Adrenal gland (tissue), 12 donors: Measurements from ENCODE around the gene KCNA2. TPM values are rescaled to one million over a fixed set of nuclear protein-coding genes. Genes with fewer than 3 reads are reported as not detected.

Experiments
- DNase-seq, 7 donors: peaks; one replicate each; pipeline ENCODE4 v3.0.0-alpha.2; 2019 to 2020
- H3K27ac ChIP-seq, 5 donors: fragments of 200-600 bp; sonication (generic) in 4 of 5; 1 replicate in 3 of 5; 2 replicates in 2 of 5; pipeline versions ENCODE4 v1.5.1 to v1.8.0; 2016 to 2020; ENCODE audit warnings: mild to moderate bottlenecking in 1 of 5
- H3K27me3 ChIP-seq: fragments of 200-600 bp; 2 replicates; pipeline ENCODE4 v1.8.0; 2021
- H3K36me3 ChIP-seq, 2 donors: fragments of 200-600 bp; replicated peaks in 1 of 2; 1 replicate in 1 of 2; 2 replicates in 1 of 2; pipeline versions ENCODE4 v1.5.1 to v1.8.0; 2018 to 2022
- H3K4me1 ChIP-seq, 2 donors: fragments of 200-600 bp; replicated peaks in 1 of 2; 1 replicate in 1 of 2; 2 replicates in 1 of 2; pipeline versions ENCODE4 v1.5.1 to v1.8.0; 2018 to 2021
- H3K4me3 ChIP-seq, 4 donors: fragments of 200-600 bp; sonication (generic) in 3 of 4; one replicate each; pipeline ENCODE4 v1.5.1; 2016 to 2018
- H3K9me3 ChIP-seq, 3 donors: fragments of 200-600 bp; sonication (generic) in 1 of 3; replicated peaks in 1 of 3; 1 replicate in 2 of 3; 2 replicates in 1 of 3; pipeline versions ENCODE4 v1.5.1 to v1.8.0; 2016 to 2021
- CTCF ChIP-seq, 6 experiments: fragments of 450-650 bp in 4 of 6; fragments of 200-600 bp in 2 of 6; sonication (generic) in 1 of 6; IDR thresholded peaks; 1 replicate in 5 of 6; 2 replicates in 1 of 6; pipeline versions ENCODE4 v1.5.1 to v1.8.0; 2016 to 2021; ENCODE audit warnings: antibody characterized with exemption in 6 of 6, mild to moderate bottlenecking in 2 of 6, moderate library complexity in 1 of 6
- POLR2A ChIP-seq, 2 donors: fragments of 450-650 bp; IDR thresholded peaks; one replicate each; pipeline ENCODE4 v1.6.1; 2017; ENCODE audit warnings: antibody characterized with exemption in 2 of 2, mild to moderate bottlenecking in 2 of 2, moderate library complexity in 1 of 2
- WGBS, 4 donors: extraction: QIAGEN DNeasy Blood & Tissue Kit in 2 of 4; methylation state at CpG; one replicate each; pipeline versions ENCODE4 v1.1.5 to v1.1.7; 2013 to 2017; 5-methylcytosine and 5-hydroxymethylcytosine counted together
- intact Hi-C, 2 donors: fragments of 100-400 bp; cut with DNase I; formaldehyde crosslinking; loops; one replicate each; pipeline versions ENCODE4 v1.14.1 to v1.15.0; 2022 to 2023
- polyA plus RNA-seq, 3 donors: library from polyadenylated mRNA; stranded (reverse); fragments of 200-250 nt in 2 of 3; fragments of 350-450 nt in 1 of 3; fragmentation: Illumina TruSeq in 1 of 3; extraction: RNeasy Lipid Tissue Mini Kit (QIAGEN cat#74804) in 1 of 3; gene quantifications; one replicate each; pipeline ENCODE4 v1.2.3, GENCODE V29; 2013 to 2014
- total RNA-seq, 9 donors: library from RNA; depleted of rRNA in 4 of 9; stranded (reverse); fragments of >200 nt in 4 of 9; fragments of 120-200 nt in 1 of 9; fragmentation: NEBNext Ultra II Directional in 1 of 9; extraction: Animal tissue kit (Norgen Biotek cat#: 25700) in 1 of 9; gene quantifications; one replicate each; pipeline versions ENCODE4 v1.1.0 to v1.2.4, GENCODE V29; 2013 to 2023
- donor health status: healthy with polysubstance abuse.
- donor health status: Bipolar disorder and iron deficiency.
- donor health status: DM: yes; HTN: yes; CAD: no.
- donor health status: DM: no; HTN: no; CAD: no.
- donor health status: DM: no; HTN: no; CAD: no.
- donor health status: DM: yes; HTN: yes; CAD: no.

KCNA2 gene
- total and polyA plus RNA-seq, 12 donors = 0.06 to 16.9 (median 0.38) TPM; not detected in 1

GRCh38 chr1:110566836-110567235 lies 39.3 kb downstream of the KCNA2 start:
- WGBS, 4 donors = 58 to 72% (median 68%) methylated on average over 3 of the region's 3 CpGs
- intact Hi-C loops = no loop called here

DNA sequence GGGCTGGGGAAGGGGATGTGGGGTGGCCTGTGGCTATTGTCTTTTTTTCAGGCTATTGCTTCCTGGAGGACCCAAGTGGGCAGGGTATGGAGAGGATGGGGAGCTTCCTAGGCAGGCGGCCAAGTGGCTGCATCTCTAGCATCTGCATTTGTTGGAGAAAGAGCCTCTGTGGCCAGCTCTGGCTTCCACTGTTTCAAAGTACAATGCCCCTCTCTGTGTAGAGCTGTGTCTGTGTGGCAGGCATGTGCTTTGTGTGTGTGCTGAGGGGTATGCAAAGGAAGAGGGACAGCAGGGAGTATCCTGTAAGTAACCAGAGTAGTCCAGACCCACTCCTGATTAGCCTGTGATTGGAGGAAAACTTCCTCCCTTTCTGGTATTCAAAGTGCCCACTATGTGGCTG lies 40.6 kb downstream of the KCNA2 start:
- no peaks in the 10 kb centered on the region for H3K4me1 ChIP-seq
- H3K9me3 ChIP-seq = no peaks in the 10 kb centered on the region
- DNase-seq = no peak
- WGBS, 4 donors = 33 to 82% (median 64%) methylated on average over 1 of the region's 1 CpG
- H3K27ac ChIP-seq = no peak overlapping the region
- H3K36me3 ChIP-seq = no peaks in the 10 kb centered on the region
- peaks cover 2% of the 10 kb centered on the region for H3K27me3 ChIP-seq
- no peak for TF ChIP-seq CTCF (IDR thresholded peaks at IDR 0.05)
- no peak for TF ChIP-seq POLR2A (IDR thresholded peaks at IDR 0.05)
- intact Hi-C loops = no loop called here
- H3K4me3 ChIP-seq = no peak overlapping the region

More at GRCh38 chr1:110566836-110567235, 39.3 kb downstream of the KCNA2 start:
- no peak for DNase-seq
- no peak for TF ChIP-seq POLR2A (IDR thresholded peaks at IDR 0.05)
- no peak for TF ChIP-seq CTCF (IDR thresholded peaks at IDR 0.05)
- H3K4me1 ChIP-seq = no peaks in the 10 kb centered on the region
- no peak overlapping the region for H3K4me3 ChIP-seq
- no peak overlapping the region for H3K27ac ChIP-seq
- no peaks in the 10 kb centered on the region for H3K9me3 ChIP-seq
- H3K36me3 ChIP-seq = no peaks in the 10 kb centered on the region
- peaks cover 6% of the 10 kb centered on the region for H3K27me3 ChIP-seq

GRCh38 chr1:110563089-110563488 lies 43.1 kb downstream of the KCNA2 start:
- H3K9me3 ChIP-seq = no peaks in the 10 kb centered on the region
- DNase-seq = no peak
- H3K27me3 ChIP-seq = no peaks in the 10 kb centered on the region
- no peak overlapping the region for H3K27ac ChIP-seq
- H3K36me3 ChIP-seq = no peaks in the 10 kb centered on the region
- 71 to 82% (median 80%) methylated on average over 4 of the region's 4 CpGs for WGBS, 4 donors
- no peak for TF ChIP-seq POLR2A (IDR thresholded peaks at IDR 0.05)
- TF ChIP-seq CTCF (IDR thresholded peaks at IDR 0.05) = no peak
- H3K4me3 ChIP-seq = no peak overlapping the region
- intact Hi-C loops = no loop called here
- H3K4me1 ChIP-seq = no peaks in the 10 kb centered on the region

DNA sequence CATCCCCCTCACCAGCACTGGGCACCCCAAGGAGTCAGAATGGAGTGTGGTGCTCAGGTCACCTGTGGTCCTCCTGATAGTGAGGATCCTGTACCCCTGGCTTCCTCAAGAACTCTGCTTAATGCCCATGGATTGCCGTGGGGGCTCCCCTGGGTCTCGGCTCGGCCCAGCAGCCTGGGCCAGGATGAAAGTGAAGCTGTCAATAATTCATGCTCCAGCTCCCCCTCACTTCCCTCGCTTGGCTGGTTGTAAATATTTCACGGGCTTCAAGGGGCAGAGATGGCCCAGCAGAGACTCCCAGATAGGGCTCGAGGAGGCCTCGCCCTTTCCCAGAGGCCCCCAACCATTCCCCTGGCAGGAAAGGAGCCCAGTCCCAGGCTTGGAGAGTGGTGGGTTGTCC lies 44.6 kb downstream of the KCNA2 start:
- intact Hi-C loops = no loop called here
- Histone ChIP-seq H3K27ac (no peak overlapping the region), H3K4me1 (no peaks in the 10 kb centered on the region), H3K4me3 (no peak overlapping the region), H3K9me3 (no peaks in the 10 kb centered on the region), H3K36me3 (no peaks in the 10 kb centered on the region), H3K27me3 (no peaks in the 10 kb centered on the region)
- 67 to 73% (median 70%) methylated on average over 6 to 7 of the region's 7 CpGs for WGBS, 4 donors
- no peak for TF ChIP-seq CTCF (IDR thresholded peaks at IDR 0.05)
- TF ChIP-seq POLR2A (IDR thresholded peaks at IDR 0.05) = no peak
- no peak for DNase-seq
